ENCODE results near the gene GPRIN3. TPM values are rescaled to one million over a fixed set of nuclear protein-coding genes. Genes with fewer than 3 reads are reported as not detected.

GPRIN3 gene
- total RNA-seq, 1 donor = under 0.01 TPM

DNA sequence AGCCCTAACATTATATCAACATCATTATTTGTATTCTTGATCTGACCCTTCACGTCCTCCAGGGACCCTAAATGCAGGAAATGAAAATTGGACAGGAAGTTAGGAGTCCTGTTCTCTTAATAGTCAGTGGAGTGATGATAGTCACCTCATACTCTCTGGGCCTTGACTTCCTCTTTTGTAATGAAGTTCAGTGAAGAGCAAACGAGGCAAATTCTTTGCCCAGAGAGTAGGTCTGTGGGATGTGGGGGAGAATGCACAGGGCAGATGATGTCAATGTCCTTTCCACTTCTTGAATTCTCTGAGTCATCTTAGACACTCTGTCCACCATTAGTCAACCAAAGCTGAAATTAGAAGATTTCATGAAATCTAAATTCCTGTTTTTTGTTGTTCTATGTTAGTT lies 17.1 kb upstream of the GPRIN3 start:
- H3K27me3 ChIP-seq (ENCODE audit: insufficient read depth, low read length) = no peaks in the 10 kb centered on the region
- H4K20me1 ChIP-seq (ENCODE audit: insufficient read depth, low read length) = no peaks in the 10 kb centered on the region
- DNase-seq (ENCODE audit: insufficient read length, low spot score, missing footprints) = no peak
- no peak overlapping the region for H2AFZ ChIP-seq (ENCODE audit: low read length)
- H3K9me3 ChIP-seq (ENCODE audit: low read depth, low read length) = no peaks in the 10 kb centered on the region
- no peaks in the 10 kb centered on the region for H3K36me3 ChIP-seq (ENCODE audit: insufficient read depth, low read length)
- no peak for TF ChIP-seq CTCF (IDR thresholded peaks at IDR 0.05; ENCODE audit: extremely low read depth, low read depth, low read length)
- no peak overlapping the region for H3K27ac ChIP-seq (ENCODE audit: low read depth, low read length)
- no peak overlapping the region for H3K4me3 ChIP-seq (ENCODE audit: insufficient read depth, low read length)
- no peak overlapping the region for H3K4me2 ChIP-seq (ENCODE audit: insufficient read depth, low read length)
- H3K4me1 ChIP-seq (ENCODE audit: insufficient read depth, low read length) = no peaks in the 10 kb centered on the region
- no peaks in the 10 kb centered on the region for H3K79me2 ChIP-seq (ENCODE audit: insufficient read depth, low read length)

GRCh38 chr4:89322671-89323070 lies 15.1 kb upstream of the GPRIN3 start:
- TF ChIP-seq CTCF (IDR thresholded peaks at IDR 0.05; ENCODE audit: extremely low read depth, low read depth, low read length) = no peak
- H3K27me3 ChIP-seq (ENCODE audit: insufficient read depth, low read length) = no peaks in the 10 kb centered on the region

DNA sequence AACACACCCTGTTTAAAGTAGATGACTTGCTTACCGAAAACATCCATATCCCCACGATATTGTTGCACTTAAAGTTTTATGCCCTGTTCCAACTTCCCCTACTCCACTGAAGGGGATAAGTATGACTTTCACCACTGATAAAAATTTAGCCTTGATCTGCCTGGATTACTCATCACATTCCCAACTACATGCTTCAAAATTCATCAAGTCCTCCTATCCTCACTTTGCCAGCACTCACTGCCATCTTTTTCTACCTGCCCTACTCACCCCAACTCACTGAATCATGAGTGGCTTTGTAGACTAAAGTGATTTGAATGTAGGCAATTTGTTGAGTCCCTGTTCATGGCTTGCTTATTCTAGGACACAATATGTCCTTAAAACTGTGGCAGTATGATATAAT lies 12.2 kb upstream of the GPRIN3 start:
- no peak overlapping the region for H3K27ac ChIP-seq (ENCODE audit: low read depth, low read length)
- no peaks in the 10 kb centered on the region for H3K27me3 ChIP-seq (ENCODE audit: insufficient read depth, low read length)
- H3K4me2 ChIP-seq (ENCODE audit: insufficient read depth, low read length) = no peak overlapping the region
- no peak overlapping the region for H2AFZ ChIP-seq (ENCODE audit: low read length)
- no peak overlapping the region for H3K4me3 ChIP-seq (ENCODE audit: insufficient read depth, low read length)
- peaks cover 3% of the 10 kb centered on the region for H3K4me1 ChIP-seq (ENCODE audit: insufficient read depth, low read length)
- no peaks in the 10 kb centered on the region for H3K79me2 ChIP-seq (ENCODE audit: insufficient read depth, low read length)
- no peaks in the 10 kb centered on the region for H3K9me3 ChIP-seq (ENCODE audit: low read depth, low read length)
- no peak for TF ChIP-seq CTCF (IDR thresholded peaks at IDR 0.05; ENCODE audit: extremely low read depth, low read depth, low read length)
- no peaks in the 10 kb centered on the region for H4K20me1 ChIP-seq (ENCODE audit: insufficient read depth, low read length)
- no peaks in the 10 kb centered on the region for H3K36me3 ChIP-seq (ENCODE audit: insufficient read depth, low read length)
- DNase-seq (ENCODE audit: insufficient read length, low spot score, missing footprints) = no peak

More at GRCh38 chr4:89322671-89323070, 15.1 kb upstream of the GPRIN3 start:
- no peak overlapping the region for H3K4me3 ChIP-seq (ENCODE audit: insufficient read depth, low read length)
- no peaks in the 10 kb centered on the region for H3K9me3 ChIP-seq (ENCODE audit: low read depth, low read length)
- no peak overlapping the region for H3K4me2 ChIP-seq (ENCODE audit: insufficient read depth, low read length)
- no peaks in the 10 kb centered on the region for H4K20me1 ChIP-seq (ENCODE audit: insufficient read depth, low read length)
- no peak overlapping the region for H3K27ac ChIP-seq (ENCODE audit: low read depth, low read length)
- no peak for DNase-seq (ENCODE audit: insufficient read length, low spot score, missing footprints)
- H3K79me2 ChIP-seq (ENCODE audit: insufficient read depth, low read length) = no peaks in the 10 kb centered on the region
- no peaks in the 10 kb centered on the region for H3K4me1 ChIP-seq (ENCODE audit: insufficient read depth, low read length)
- H3K36me3 ChIP-seq (ENCODE audit: insufficient read depth, low read length) = no peaks in the 10 kb centered on the region
- no peak overlapping the region for H2AFZ ChIP-seq (ENCODE audit: low read length)

- Histone ChIP-seq H3K4me1 (ENCODE audit: insufficient read depth, low read length) (peaks cover 3% of the 10 kb centered on the region), H3K9me3 (ENCODE audit: low read depth, low read length) (no peaks in the 10 kb centered on the region), H3K27ac (ENCODE audit: low read depth, low read length) (no peak overlapping the region), H3K79me2 (ENCODE audit: insufficient read depth, low read length) (no peaks in the 10 kb centered on the region), H3K4me2 (ENCODE audit: insufficient read depth, low read length) (no peak overlapping the region), H3K36me3 (ENCODE audit: insufficient read depth, low read length) (no peaks in the 10 kb centered on the region), H2AFZ (ENCODE audit: low read length) (no peak overlapping the region), H3K4me3 (ENCODE audit: insufficient read depth, low read length) (no peak overlapping the region), H3K27me3 (ENCODE audit: insufficient read depth, low read length) (no peaks in the 10 kb centered on the region), H4K20me1 (ENCODE audit: insufficient read depth, low read length) (no peaks in the 10 kb centered on the region)
- no peak for TF ChIP-seq CTCF (IDR thresholded peaks at IDR 0.05; ENCODE audit: extremely low read depth, low read depth, low read length)
- DNase-seq (ENCODE audit: insufficient read length, low spot score, missing footprints) = no peak
Observed at GRCh38 chr4:89316931-89317366, 9.3 kb upstream of the GPRIN3 start.

Data from osteoblast (primary cell).